Body of pancreas (tissue), 4 donors: Measurements from ENCODE around the gene KRTAP3-3. TPM values are rescaled to one million over a fixed set of nuclear protein-coding genes. Genes with fewer than 3 reads are reported as not detected.

Source experiments
- ATAC-seq: fragments of 150-250 bp; one replicate; pipeline ENCODE4 v1.9.1; 2016
- DNase-seq, 4 donors: peaks; one replicate each; pipeline ENCODE4 v3.0.0-alpha.2; 2019
- H3K27ac ChIP-seq, 4 donors: fragments of 200-600 bp; sonication (generic); 1 replicate in 3 of 4; 2 replicates in 1 of 4; pipeline versions ENCODE4 v1.5.1 to v1.6.1; 2016 to 2019; ENCODE audit warnings: mild to moderate bottlenecking in 1 of 4, mixed read lengths in 1 of 4, moderate library complexity in 1 of 4
- H3K27me3 ChIP-seq, 2 donors: fragments of 200-600 bp; sonication (generic); one replicate each; pipeline ENCODE4 v1.6.0; 2016; ENCODE audit warnings: mild to moderate bottlenecking in 1 of 2
- H3K36me3 ChIP-seq, 2 donors: fragments of 200-600 bp; sonication (generic); replicated peaks in 1 of 2; 2 replicates each; pipeline ENCODE4 v1.5.1; 2016; ENCODE audit warnings: low read depth in 2 of 2; ENCODE audit not compliant: insufficient read depth in 1 of 2
- H3K4me1 ChIP-seq: fragments of 200-600 bp; sonication (generic); one replicate; pipeline ENCODE4 v1.6.0; 2016
- H3K4me3 ChIP-seq, 2 donors: fragments of 200-600 bp; sonication (generic); 1 replicate in 1 of 2; 2 replicates in 1 of 2; pipeline ENCODE4 v1.5.1; 2016 to 2019
- H3K9me3 ChIP-seq, 3 donors: fragments of 200-600 bp; sonication (generic); 1 replicate in 2 of 3; 2 replicates in 1 of 3; pipeline ENCODE4 v1.5.1; 2016
- CTCF ChIP-seq, 7 experiments: fragments of 450-650 bp in 4 of 7; fragments of 200-600 bp in 3 of 7; sonication (generic) in 3 of 7; IDR thresholded peaks; one replicate each; pipeline ENCODE4 v1.5.1; 2016 to 2019; ENCODE audit warnings: antibody characterized with exemption in 7 of 7
- POLR2A ChIP-seq, 3 donors: fragments of 450-650 bp; IDR thresholded peaks; one replicate each; pipeline ENCODE4 v1.6.1; 2016; ENCODE audit warnings: antibody characterized with exemption in 3 of 3, mild to moderate bottlenecking in 2 of 3
- WGBS, 2 donors: methylation state at CpG; one replicate each; pipeline ENCODE4 v1.1.5; 2017; 5-methylcytosine and 5-hydroxymethylcytosine counted together
- intact Hi-C: fragments of 100-400 bp; cut with DNase I; formaldehyde crosslinking; loops from one replicate; pipeline ENCODE4 v1.15.1; 2023
- total RNA-seq, 2 donors: library from RNA; depleted of rRNA; stranded (reverse); fragments of >200 nt; gene quantifications; one replicate each; pipeline ENCODE4 v1.1.0, GENCODE V29; 2016

The KRTAP3-3 gene
- total RNA-seq, 2 donors from 2014 or later = not detected

- Histone ChIP-seq H3K27me3 (no peaks in the 10 kb centered on the region), H3K4me1 (peaks cover 33% of the 10 kb centered on the region), H3K4me3 (no peak overlapping the region), H3K36me3 (no peaks in the 10 kb centered on the region), H3K27ac (peak overlapping the region in 3 of 4 donors; percentile 29 to 69 (median 68)), H3K9me3 (no peaks in the 10 kb centered on the region)
- intact Hi-C loops = no loop called here
- 35 to 59% methylated on average over 10 of the region's 10 CpGs for WGBS, 2 donors
- ATAC-seq = no peak
- DNase-seq = peak in 3 of 4 donors; percentile 17 to 52 (median 24)
- TF ChIP-seq CTCF (IDR thresholded peaks at IDR 0.05) = no peak
- no peak for TF ChIP-seq POLR2A (IDR thresholded peaks at IDR 0.05)
These were observed 33.8 kb downstream of the KRTAP3-3 start for GRCh38 chr17:40960144-40960543.

- ATAC-seq (peak; percentile 30), DNase-seq (peak in 3 of 4 donors; percentile 14 to 35 (median 25))
- H3K27ac ChIP-seq = peak overlapping the region in 3 of 4 donors; percentile 53 to 69 (median 53)
- 56 to 61% methylated on average over 12 of the region's 12 CpGs for WGBS, 2 donors
- no peak overlapping the region for H3K4me3 ChIP-seq
- no peaks in the 10 kb centered on the region for H3K27me3 ChIP-seq
- no peaks in the 10 kb centered on the region for H3K36me3 ChIP-seq
- peaks cover 35% of the 10 kb centered on the region for H3K4me1 ChIP-seq
- no peak for TF ChIP-seq POLR2A (IDR thresholded peaks at IDR 0.05)
- no peak for TF ChIP-seq CTCF (IDR thresholded peaks at IDR 0.05)
- no peaks in the 10 kb centered on the region for H3K9me3 ChIP-seq
- intact Hi-C loops = no loop called here
These were observed 35.6 kb downstream of the KRTAP3-3 start for GRCh38 chr17:40958086-40958953.

- DNase-seq = peak in 1 of 4 donors; percentile 26
- intact Hi-C loops = no loop called here
- Histone ChIP-seq H3K27me3 (no peaks in the 10 kb centered on the region), H3K4me1 (peaks cover 36% of the 10 kb centered on the region), H3K36me3 (no peaks in the 10 kb centered on the region), H3K9me3 (no peaks in the 10 kb centered on the region), H3K4me3 (no peak overlapping the region), H3K27ac (peak overlapping the region; percentile 37 to 69 (median 53))
- ATAC-seq = peak; percentile 86
- TF ChIP-seq CTCF (IDR thresholded peaks at IDR 0.05) (no peak), POLR2A (IDR thresholded peaks at IDR 0.05) (peak in 1 of 3 donors; percentile 13)
- 49 to 56% methylated on average over 8 of the region's 8 CpGs for whole genome bisulfite sequencing, 2 donors
These were observed 37.3 kb downstream of the KRTAP3-3 start for GRCh38 chr17:40956401-40957254.

GRCh38 chr17:40953881-40954280 lies 40.1 kb downstream of the KRTAP3-3 start:
- H3K27me3 ChIP-seq = no peaks in the 10 kb centered on the region
- ATAC-seq (peak; percentile 36), DNase-seq (peak in 2 of 4 donors; percentile 13 to 16)
- H3K36me3 ChIP-seq = no peaks in the 10 kb centered on the region
- H3K4me1 ChIP-seq = peaks cover 29% of the 10 kb centered on the region
- no peak overlapping the region for H3K4me3 ChIP-seq
- no peaks in the 10 kb centered on the region for H3K9me3 ChIP-seq
- H3K27ac ChIP-seq = peak overlapping the region; percentile 6 to 71 (median 36)
- WGBS, 2 donors = 44 to 55% methylated on average over 2 of the region's 2 CpGs
- intact Hi-C loops = no loop called here
- no peak for TF ChIP-seq CTCF (IDR thresholded peaks at IDR 0.05)
- no peak for TF ChIP-seq POLR2A (IDR thresholded peaks at IDR 0.05)
